Ishikawa (cell line): ENCODE results near the gene LCE6A.

ENCODE experiments used
- CEBPB ChIP-seq: IDR thresholded peaks from 2 replicates; pipeline ENCODE4 v1.6.1; 2012
- CREB1 ChIP-seq: IDR thresholded peaks from 2 replicates; pipeline ENCODE4 v1.6.1; 2012; ENCODE audit warnings: low read depth
- EP300 ChIP-seq: IDR thresholded peaks from 2 replicates; pipeline ENCODE4 v1.6.1; 2012; ENCODE audit warnings: borderline replicate concordance
- NFIC ChIP-seq: IDR thresholded peaks from 2 replicates; pipeline ENCODE4 v1.6.1; 2012
- TAF1 ChIP-seq: IDR thresholded peaks from 2 replicates; pipeline ENCODE4 v1.6.1; 2012; ENCODE audit warnings: low read depth, mild to moderate bottlenecking
- TCF12 ChIP-seq: IDR thresholded peaks from 2 replicates; pipeline ENCODE4 v1.6.1; 2012; ENCODE audit warnings: low read depth
- TF ChIP-seq, protein P1 (sequence below): IDR thresholded peaks from 2 replicates; pipeline ENCODE4 v1.6.1; 2012
- TF ChIP-seq, protein P2 (sequence below): IDR thresholded peaks from 2 replicates; pipeline ENCODE4 v1.6.1; 2012

GRCh38 chr1:152866321-152866720, 23.7 kb downstream of the LCE6A start:
- no peak for TF ChIP-seq TAF1
- no peak for TF ChIP-seq NFIC
- TF ChIP-seq, protein P1, sequence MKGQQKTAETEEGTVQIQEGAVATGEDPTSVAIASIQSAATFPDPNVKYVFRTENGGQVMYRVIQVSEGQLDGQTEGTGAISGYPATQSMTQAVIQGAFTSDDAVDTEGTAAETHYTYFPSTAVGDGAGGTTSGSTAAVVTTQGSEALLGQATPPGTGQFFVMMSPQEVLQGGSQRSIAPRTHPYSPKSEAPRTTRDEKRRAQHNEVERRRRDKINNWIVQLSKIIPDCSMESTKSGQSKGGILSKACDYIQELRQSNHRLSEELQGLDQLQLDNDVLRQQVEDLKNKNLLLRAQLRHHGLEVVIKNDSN, result no peak
- TF ChIP-seq TCF12, result no peak
- TF ChIP-seq CREB1, result no peak
- no peak for TF ChIP-seq CEBPB
- no peak for TF ChIP-seq EP300
- TF ChIP-seq, protein P2, sequence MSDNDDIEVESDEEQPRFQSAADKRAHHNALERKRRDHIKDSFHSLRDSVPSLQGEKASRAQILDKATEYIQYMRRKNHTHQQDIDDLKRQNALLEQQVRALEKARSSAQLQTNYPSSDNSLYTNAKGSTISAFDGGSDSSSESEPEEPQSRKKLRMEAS, result no peak
